Skin epidermis (tissue), 12 donors: ENCODE data around the gene CNTN5.

ENCODE experiments used
- H3K27ac ChIP-seq, 21 experiments: fragments of 200-600 bp; sonication (generic) in 11 of 21; one replicate each; pipeline ENCODE4 v1.5.0; 2020; ENCODE audit warnings: mild to moderate bottlenecking in 3 of 21, inconsistent platforms in 2 of 21, moderate library complexity in 2 of 21
- H3K4me3 ChIP-seq, 7 experiments: fragments of 200-600 bp; sonication (generic) in 2 of 7; one replicate each; pipeline ENCODE4 v1.5.0; 2020; ENCODE audit warnings: inconsistent platforms in 2 of 7, mild to moderate bottlenecking in 2 of 7, moderate library complexity in 1 of 7

CNTN5 gene

GRCh38 chr11:99682646-99683045, 661.9 kb downstream of the CNTN5 start:
- H3K4me3 ChIP-seq: no peak overlapping the region
- no peak overlapping the region for H3K27ac ChIP-seq

- Histone ChIP-seq H3K27ac (no peak overlapping the region), H3K4me3 (no peak overlapping the region)
These were observed 663.2 kb downstream of the CNTN5 start for GRCh38 chr11:99683933-99684332.

GRCh38 chr11:99686838-99687237, 666.1 kb downstream of the CNTN5 start:
- no peak overlapping the region for H3K4me3 ChIP-seq
- H3K27ac ChIP-seq: no peak overlapping the region

- H3K27ac ChIP-seq: no peak overlapping the region
- no peak overlapping the region for H3K4me3 ChIP-seq
These were observed 666.6 kb downstream of the CNTN5 start for GRCh38 chr11:99687320-99687719.

GRCh38 chr11:99693941-99694492, 673.3 kb downstream of the CNTN5 start:
- Histone ChIP-seq H3K27ac (no peak overlapping the region), H3K4me3 (no peak overlapping the region)

- Histone ChIP-seq H3K4me3 (no peak overlapping the region), H3K27ac (no peak overlapping the region)
These were observed 674.4 kb downstream of the CNTN5 start for GRCh38 chr11:99695106-99695505.

- H3K4me3 ChIP-seq: no peak overlapping the region
- no peak overlapping the region for H3K27ac ChIP-seq
These were observed 686.1 kb downstream of the CNTN5 start for GRCh38 chr11:99706848-99707247.

- Histone ChIP-seq H3K4me3 (no peak overlapping the region), H3K27ac (no peak overlapping the region)
These were observed 688.4 kb downstream of the CNTN5 start for GRCh38 chr11:99708928-99709672.

- Histone ChIP-seq H3K27ac (no peak overlapping the region), H3K4me3 (no peak overlapping the region)
These were observed 695.6 kb downstream of the CNTN5 start for GRCh38 chr11:99716302-99716701.

GRCh38 chr11:99718291-99718690, 697.5 kb downstream of the CNTN5 start:
- Histone ChIP-seq H3K4me3 (no peak overlapping the region), H3K27ac (no peak overlapping the region)

GRCh38 chr11:99739464-99740089, 718.8 kb downstream of the CNTN5 start:
- Histone ChIP-seq H3K27ac (no peak overlapping the region), H3K4me3 (no peak overlapping the region)

GRCh38 chr11:99742501-99742900, 721.8 kb downstream of the CNTN5 start:
- no peak overlapping the region for H3K27ac ChIP-seq

GRCh38 chr11:99759787-99760186, 739.0 kb downstream of the CNTN5 start:
- no peak overlapping the region for H3K27ac ChIP-seq
- no peak overlapping the region for H3K4me3 ChIP-seq

More at GRCh38 chr11:99742501-99742900, 721.8 kb downstream of the CNTN5 start:
- H3K4me3 ChIP-seq: no peak overlapping the region

- Histone ChIP-seq H3K27ac (no peak overlapping the region), H3K4me3 (no peak overlapping the region)
These were observed 746.1 kb downstream of the CNTN5 start for GRCh38 chr11:99766811-99767210.

- no peak overlapping the region for H3K4me3 ChIP-seq
- no peak overlapping the region for H3K27ac ChIP-seq
These were observed 752.9 kb downstream of the CNTN5 start for GRCh38 chr11:99773646-99774045.

- Histone ChIP-seq H3K4me3 (no peak overlapping the region), H3K27ac (no peak overlapping the region)
These were observed 760.3 kb downstream of the CNTN5 start for GRCh38 chr11:99781074-99781473.

GRCh38 chr11:99791354-99791753, 770.6 kb downstream of the CNTN5 start:
- Histone ChIP-seq H3K27ac (no peak overlapping the region), H3K4me3 (no peak overlapping the region)

GRCh38 chr11:99795999-99796398, 775.2 kb downstream of the CNTN5 start:
- H3K27ac ChIP-seq: no peak overlapping the region
- no peak overlapping the region for H3K4me3 ChIP-seq

- Histone ChIP-seq H3K4me3 (no peak overlapping the region), H3K27ac (no peak overlapping the region)
These were observed 782.8 kb downstream of the CNTN5 start for GRCh38 chr11:99803501-99803900.

GRCh38 chr11:99812516-99812915, 791.8 kb downstream of the CNTN5 start:
- no peak overlapping the region for H3K27ac ChIP-seq

GRCh38 chr11:99814021-99814420, 793.3 kb downstream of the CNTN5 start:
- Histone ChIP-seq H3K4me3 (no peak overlapping the region), H3K27ac (no peak overlapping the region)

More at GRCh38 chr11:99812516-99812915, 791.8 kb downstream of the CNTN5 start:
- no peak overlapping the region for H3K4me3 ChIP-seq
